Fibroblast of the aortic adventitia (primary cell): Measurements from ENCODE around the gene HPN. TPM values are rescaled to one million over a fixed set of nuclear protein-coding genes. Genes with fewer than 3 reads are reported as not detected.
A peak's percentile ranks its signal among the peaks of the same experiment; 100 is the strongest.
"Not testable (repeated sequence)": the region's sequence is repeated elsewhere in the genome, so short reads cannot be mapped to it uniquely, and the experiment has no call there.

Experiments
- DNase-seq: peaks from one replicate; pipeline ENCODE4 v3.0.0-alpha.2; 2010; ENCODE audit warnings: low read depth
- H3K4me3 ChIP-seq: 2 replicates; pipeline ENCODE4 v1.5.1; 2011; ENCODE audit warnings: low read depth, mild to moderate bottlenecking, control low read depth, low read length, moderate library complexity
- CTCF ChIP-seq: IDR thresholded peaks from 2 replicates; pipeline ENCODE4 v1.5.1; 2011; ENCODE audit warnings: mild to moderate bottlenecking, low read length, control low read depth, inconsistent platforms; ENCODE audit not compliant: insufficient read depth
- total RNA-seq: library from RNA; depleted of rRNA; stranded (reverse); fragments of >200 nt; gene quantifications from 2 replicates; pipeline ENCODE4 v1.2.3, GENCODE V29; 2012; ENCODE audit warnings: low replicate concordance

The HPN gene
- total RNA-seq, 1 donor, result not detected

- no peak overlapping the region for H3K4me3 ChIP-seq
- no peak for TF ChIP-seq CTCF
- no peak for DNase-seq
Measured at GRCh38 chr19:35023428-35023827, 18.1 kb upstream of the HPN start.

DNA sequence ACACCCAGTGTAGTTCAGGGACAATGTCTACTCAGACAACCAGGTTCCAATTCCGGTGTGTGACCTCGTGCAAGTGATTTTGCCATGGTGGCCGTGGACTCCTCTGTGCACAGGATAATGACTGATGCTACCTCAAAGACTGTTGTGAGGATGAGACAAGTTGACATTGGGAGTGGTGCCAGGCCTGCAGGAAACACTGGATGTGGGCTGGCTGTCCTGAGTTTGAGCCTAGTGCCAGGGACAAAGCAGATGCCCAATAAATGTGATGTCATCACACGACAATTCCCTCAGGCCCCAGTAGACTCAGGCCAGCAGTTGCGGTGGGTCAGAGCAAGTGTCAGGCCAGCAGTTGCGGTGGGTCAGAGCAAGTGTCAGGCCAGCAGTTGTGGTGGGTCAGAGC, 17.4 kb upstream of the HPN start:
- no peak for TF ChIP-seq CTCF
- DNase-seq, result no peak
- H3K4me3 ChIP-seq, result no peak overlapping the region

DNA sequence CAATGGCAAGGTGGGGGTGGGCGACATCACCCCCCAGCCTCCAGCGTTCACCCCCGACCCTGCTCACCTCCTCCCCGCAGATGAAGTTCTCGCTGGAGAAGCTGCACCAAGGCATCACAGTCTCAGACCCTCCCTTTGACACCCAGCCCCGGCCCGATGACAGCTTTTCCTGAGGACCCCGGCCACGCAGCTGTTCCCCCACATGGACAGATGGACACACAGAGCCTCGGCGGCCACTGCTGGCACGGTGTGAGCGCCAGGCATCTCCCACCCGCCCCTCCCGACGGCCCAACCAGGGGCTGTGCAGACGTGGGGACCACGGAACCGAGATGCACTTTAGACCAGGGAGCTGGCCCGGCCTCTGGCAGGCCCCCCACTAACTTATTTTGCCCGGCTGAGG, 15.6 kb upstream of the HPN start:
- no peak overlapping the region for H3K4me3 ChIP-seq
- no peak for DNase-seq
- TF ChIP-seq CTCF, result no peak

- DNase-seq, result no peak
- TF ChIP-seq CTCF, result no peak
- no peak overlapping the region for H3K4me3 ChIP-seq
Measured at GRCh38 chr19:35026418-35026817, 15.1 kb upstream of the HPN start.

DNA sequence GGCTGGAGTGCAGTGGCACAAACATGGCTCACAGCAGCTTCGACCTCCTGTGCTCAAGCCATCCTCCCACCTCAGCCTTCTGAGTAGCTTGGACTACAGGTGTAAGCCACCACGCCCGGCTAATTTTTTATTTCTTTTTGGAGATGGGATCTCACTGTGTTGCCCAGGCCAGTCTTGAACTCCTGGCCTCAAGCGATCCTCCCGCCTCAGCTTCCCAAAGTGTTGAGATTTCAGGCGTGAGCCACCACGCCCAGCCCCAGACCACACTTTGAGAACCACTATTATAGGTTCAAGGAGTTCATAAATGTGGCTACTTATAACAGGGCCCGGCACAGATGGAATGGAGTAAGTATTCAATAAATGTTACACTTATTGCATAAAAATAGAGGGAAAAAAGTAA, 14.5 kb upstream of the HPN start:
- DNase-seq, result no peak
- no peak overlapping the region for H3K4me3 ChIP-seq
- no peak for TF ChIP-seq CTCF

DNA sequence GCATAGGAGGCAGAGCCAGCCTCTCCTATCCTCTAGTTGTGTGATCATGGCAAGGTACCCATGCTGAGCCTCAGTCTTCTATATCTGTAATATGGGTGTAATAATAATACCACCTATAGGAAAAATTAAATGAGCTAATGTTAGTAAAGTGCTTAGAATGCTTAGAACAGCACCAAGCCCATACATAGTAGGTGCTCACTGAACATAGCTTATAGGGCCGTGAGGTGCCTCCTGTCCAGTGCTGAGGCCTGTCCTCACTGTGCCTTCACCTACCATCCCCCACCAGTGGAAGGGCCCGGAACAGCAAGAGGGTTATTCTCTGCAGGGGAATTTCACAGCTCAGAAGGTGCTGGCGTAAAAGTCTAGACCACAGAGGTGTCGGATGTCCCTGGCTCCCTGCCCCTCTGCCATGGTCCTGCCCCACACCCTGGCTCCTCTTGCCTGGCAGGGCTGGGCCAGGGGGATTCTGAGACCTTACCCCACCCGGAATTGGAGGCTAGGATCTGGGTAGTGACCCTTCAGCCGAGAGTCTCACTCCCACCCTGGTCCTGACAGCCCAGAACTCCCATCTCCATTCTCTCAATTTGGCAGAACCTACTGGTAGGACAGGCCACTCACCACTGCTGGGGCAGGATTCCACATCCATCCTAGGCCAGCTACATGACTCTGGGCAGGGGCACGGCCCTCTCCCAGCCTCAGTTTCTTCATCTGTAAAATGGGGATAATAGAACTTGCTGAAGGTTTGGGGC, 13.5 kb upstream of the HPN start:
- DNase-seq, result peak; percentile 18
- TF ChIP-seq CTCF, result no peak

DNA sequence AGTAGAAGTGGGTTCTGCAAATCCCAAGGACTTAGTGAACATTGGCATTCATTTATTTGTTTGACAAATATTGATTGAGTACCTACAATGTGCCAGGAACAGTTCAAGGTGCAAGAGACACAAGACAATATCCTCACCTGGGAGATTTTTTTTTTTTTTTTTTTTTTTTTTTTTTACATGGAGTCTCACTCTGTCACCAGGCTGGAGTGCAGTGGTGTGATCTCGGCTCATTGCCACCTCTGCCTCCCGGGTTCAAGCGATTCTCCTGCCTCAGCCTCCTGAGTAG, 13.0 kb upstream of the HPN start:
- DNase-seq, result not testable (repeated sequence)

More for the DNA sequence above, 13.5 kb upstream of the HPN start:
- no peak overlapping the region for H3K4me3 ChIP-seq

GRCh38 chr19:35029275-35029736, 12.2 kb upstream of the HPN start:
- not testable (repeated sequence) for DNase-seq, H3K4me3 ChIP-seq

More for the DNA sequence above, 13.0 kb upstream of the HPN start:
- not testable (repeated sequence) for H3K4me3 ChIP-seq
